Pancreas (tissue), 10 donors: ENCODE data around the gene CAPRIN2. TPM values are rescaled to one million over a fixed set of nuclear protein-coding genes. Genes with fewer than 3 reads are reported as not detected.

Experiments used
- ATAC-seq, 4 donors: fragments of 200-7000 bp; cut with Tn5 transposase; one replicate each; pipeline versions ENCODE4 v1.8.0 to v1.9.1; 2020; ENCODE audit warnings: mild to moderate bottlenecking in 4 of 4, moderate library complexity in 4 of 4
- DNase-seq, 6 donors: peaks; one replicate each; pipeline ENCODE4 v3.0.0-alpha.2; 2020
- FAIRE-seq: peaks from 2 replicates; lab custom pipeline; 2012; peaks lifted over from hg19 to GRCh38; lab: Jason Lieb, UNC
- H3K27ac ChIP-seq, 4 donors: fragments of 200-600 bp; sonication (generic); 1 replicate in 3 of 4; 2 replicates in 1 of 4; pipeline versions ENCODE4 v1.5.0 to v1.8.0; 2020
- H3K27me3 ChIP-seq, 4 donors: fragments of 200-600 bp; one replicate each; pipeline ENCODE4 v1.8.0; 2021
- H3K36me3 ChIP-seq, 3 donors: fragments of 200-600 bp; sonication (generic) in 1 of 3; one replicate each; pipeline versions ENCODE4 v1.5.0 to v1.8.0; 2020 to 2021
- H3K4me1 ChIP-seq, 3 donors: fragments of 200-600 bp; one replicate each; pipeline ENCODE4 v1.8.0; 2021
- H3K4me3 ChIP-seq, 4 donors: fragments of 200-600 bp; sonication (generic) in 2 of 4; one replicate each; pipeline versions ENCODE4 v1.5.0 to v1.8.0; 2020 to 2021
- H3K9me3 ChIP-seq, 4 donors: fragments of 200-600 bp; one replicate each; pipeline ENCODE4 v1.8.0; 2021
- WGBS, 2 donors: extraction: QIAGEN DNeasy Blood & Tissue Kit; methylation state at CpG; one replicate each; pipeline ENCODE4 v1.1.7; 2013; 5-methylcytosine and 5-hydroxymethylcytosine counted together
- intact Hi-C, 3 donors: fragments of 100-400 bp; cut with DNase I; formaldehyde crosslinking; loops; one replicate each; pipeline versions ENCODE4 v1.11.1 to v1.14.2; 2022
- polyA plus RNA-seq, 2 donors: library from polyadenylated mRNA; stranded (reverse); fragments of 200-250 nt; gene quantifications; one replicate each; pipeline ENCODE4 v1.2.3, GENCODE V29; 2013
- total RNA-seq, 6 donors: library from RNA; stranded (reverse); fragmentation: NEBNext Ultra II Directional in 4 of 6; extraction: Animal tissue kit (Norgen Biotek cat#: 25700) in 4 of 6; gene quantifications; one replicate each; pipeline versions ENCODE4 v1.2.1 to v1.2.4, GENCODE V29; 2021 to 2023
- TF ChIP-seq, protein P1 (sequence below), 4 donors: fragments of 200-600 bp; sonication (generic) in 3 of 4; IDR thresholded peaks; one replicate each; pipeline versions ENCODE4 v1.5.0 to v1.8.0; 2021; ENCODE audit warnings: antibody characterized with exemption in 4 of 4
- donor health status: healthy with polysubstance abuse.
- donor health status: DM: no; HTN: no; CAD: no; lungs with moderate emphysema.
- donor health status: DM: no; HTN: no; CAD: no.
- donor health status: control.
- donor health status: control.
- donor health status: Bipolar disorder and iron deficiency.
- donor health status: DM: yes; HTN: yes; CAD: no.
- donor health status: DM: no; HTN: no; CAD: no.
- donor health status: DM: no; HTN: no; CAD: no.
- donor health status: DM: yes; HTN: yes; CAD: no.

The CAPRIN2 gene
- total and polyA plus RNA-seq, 8 donors, result 5.7 to 25.6 (median 10.8) TPM

DNA sequence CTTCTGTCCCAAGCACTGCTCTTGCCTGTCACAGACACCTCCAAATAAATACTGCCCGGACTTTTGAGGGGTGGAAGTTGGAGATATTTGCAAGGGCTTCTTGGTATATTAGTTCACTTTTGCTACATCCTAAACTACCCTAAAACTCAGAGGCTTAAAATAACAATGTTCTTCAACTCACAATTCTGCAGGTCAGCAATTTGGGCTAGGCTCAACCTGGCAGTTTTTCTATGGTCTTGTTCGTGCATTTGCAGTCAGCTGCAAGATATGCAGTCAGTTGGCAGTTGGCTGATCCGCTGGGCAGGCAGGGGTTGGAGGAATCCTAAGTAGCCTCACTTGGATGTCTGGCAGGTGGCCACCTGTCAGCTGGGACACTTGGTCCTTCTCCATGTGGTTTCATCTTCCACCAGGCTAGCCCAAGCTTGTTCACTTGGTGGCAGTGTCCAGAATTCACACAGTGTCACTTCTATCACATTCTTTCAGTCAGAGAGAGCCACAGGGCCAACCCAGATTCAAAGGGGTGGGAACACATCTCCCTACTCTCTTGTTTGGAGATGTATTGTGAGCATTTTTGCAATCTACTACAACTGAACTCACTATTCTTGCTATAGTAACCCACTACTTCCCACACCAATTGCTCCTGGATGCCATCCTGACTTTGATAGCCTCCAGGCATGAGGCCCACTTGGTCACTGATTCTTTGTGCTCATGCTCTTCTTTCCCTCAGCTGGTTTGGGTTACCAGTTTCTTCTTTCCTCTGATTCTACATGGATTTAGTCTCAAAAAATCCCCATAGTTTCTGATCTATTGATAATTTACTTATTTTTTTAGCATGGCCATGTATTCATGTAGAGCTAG lies 27.8 kb upstream of the CAPRIN2 start:
- H3K36me3 ChIP-seq, result no peaks in the 10 kb centered on the region
- TF ChIP-seq, protein P1, sequence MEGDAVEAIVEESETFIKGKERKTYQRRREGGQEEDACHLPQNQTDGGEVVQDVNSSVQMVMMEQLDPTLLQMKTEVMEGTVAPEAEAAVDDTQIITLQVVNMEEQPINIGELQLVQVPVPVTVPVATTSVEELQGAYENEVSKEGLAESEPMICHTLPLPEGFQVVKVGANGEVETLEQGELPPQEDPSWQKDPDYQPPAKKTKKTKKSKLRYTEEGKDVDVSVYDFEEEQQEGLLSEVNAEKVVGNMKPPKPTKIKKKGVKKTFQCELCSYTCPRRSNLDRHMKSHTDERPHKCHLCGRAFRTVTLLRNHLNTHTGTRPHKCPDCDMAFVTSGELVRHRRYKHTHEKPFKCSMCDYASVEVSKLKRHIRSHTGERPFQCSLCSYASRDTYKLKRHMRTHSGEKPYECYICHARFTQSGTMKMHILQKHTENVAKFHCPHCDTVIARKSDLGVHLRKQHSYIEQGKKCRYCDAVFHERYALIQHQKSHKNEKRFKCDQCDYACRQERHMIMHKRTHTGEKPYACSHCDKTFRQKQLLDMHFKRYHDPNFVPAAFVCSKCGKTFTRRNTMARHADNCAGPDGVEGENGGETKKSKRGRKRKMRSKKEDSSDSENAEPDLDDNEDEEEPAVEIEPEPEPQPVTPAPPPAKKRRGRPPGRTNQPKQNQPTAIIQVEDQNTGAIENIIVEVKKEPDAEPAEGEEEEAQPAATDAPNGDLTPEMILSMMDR (IDR thresholded peaks at IDR 0.05), result no peak
- no peaks in the 10 kb centered on the region for H3K9me3 ChIP-seq
- no peak for DNase-seq
- intact Hi-C loops, result no loop called here
- no peak overlapping the region for H3K27ac ChIP-seq
- no peak for ATAC-seq
- no peaks in the 10 kb centered on the region for H3K27me3 ChIP-seq
- 71 to 75% methylated on average over 3 of the region's 3 CpGs for WGBS, 2 donors
- no peak overlapping the region for H3K4me3 ChIP-seq
- H3K4me1 ChIP-seq, result no peaks in the 10 kb centered on the region
- FAIRE-seq, result no peak

DNA sequence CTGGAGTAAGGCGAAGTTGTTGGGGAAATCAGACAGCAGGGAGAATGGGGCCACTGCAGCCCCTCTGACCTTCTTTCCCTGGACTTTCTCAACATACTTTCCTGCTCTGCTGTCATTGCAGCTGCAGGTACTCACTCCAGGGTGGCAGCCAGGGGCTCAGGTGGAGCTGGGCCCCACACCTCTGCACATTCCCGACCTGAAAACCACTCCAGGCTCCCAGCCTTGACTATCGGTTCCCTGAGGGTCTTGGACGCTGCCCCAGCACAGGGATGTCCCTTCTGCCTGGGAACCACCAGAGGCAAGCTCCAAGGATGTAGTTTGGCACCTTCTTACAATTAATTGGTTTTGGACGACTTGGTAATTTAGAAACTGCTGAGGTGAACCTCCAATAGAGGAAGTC lies 24.8 kb upstream of the CAPRIN2 start:
- intact Hi-C loops, result no loop called here
- Histone ChIP-seq H3K27ac (no peak overlapping the region), H3K36me3 (no peaks in the 10 kb centered on the region), H3K9me3 (no peaks in the 10 kb centered on the region), H3K4me1 (no peaks in the 10 kb centered on the region), H3K4me3 (no peak overlapping the region), H3K27me3 (no peaks in the 10 kb centered on the region)
- FAIRE-seq, result no peak
- WGBS, 2 donors, result 81 to 93% methylated on average over 5 of the region's 5 CpGs
- no peak for ATAC-seq
- TF ChIP-seq, protein P1 (IDR thresholded peaks at IDR 0.05), result no peak
- DNase-seq, result no peak

DNA sequence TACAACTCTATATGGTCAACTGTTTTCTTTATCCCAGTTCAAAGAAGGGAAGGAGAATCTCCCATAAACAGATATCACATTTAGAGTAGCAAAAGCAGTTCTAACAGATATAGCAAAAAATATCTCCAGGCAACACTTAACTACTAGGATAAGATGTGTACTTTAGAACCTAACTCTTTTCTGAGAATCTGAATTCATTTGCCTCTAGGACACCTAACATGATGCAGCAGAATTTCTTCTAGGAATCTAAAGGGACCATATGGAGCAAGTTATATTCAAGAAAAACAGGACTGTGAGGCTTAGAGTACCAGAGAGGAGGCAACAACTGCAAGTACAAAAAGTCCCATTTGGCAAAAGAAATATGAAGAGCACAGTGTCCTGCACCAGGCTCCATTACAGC lies 24.4 kb upstream of the CAPRIN2 start:
- DNase-seq, result no peak
- intact Hi-C loops, result no loop called here
- no peak for ATAC-seq
- TF ChIP-seq, protein P1 (IDR thresholded peaks at IDR 0.05), result no peak
- no peak for FAIRE-seq
- Histone ChIP-seq H3K36me3 (no peaks in the 10 kb centered on the region), H3K27ac (no peak overlapping the region), H3K27me3 (no peaks in the 10 kb centered on the region), H3K9me3 (no peaks in the 10 kb centered on the region), H3K4me3 (no peak overlapping the region), H3K4me1 (no peaks in the 10 kb centered on the region)

DNA sequence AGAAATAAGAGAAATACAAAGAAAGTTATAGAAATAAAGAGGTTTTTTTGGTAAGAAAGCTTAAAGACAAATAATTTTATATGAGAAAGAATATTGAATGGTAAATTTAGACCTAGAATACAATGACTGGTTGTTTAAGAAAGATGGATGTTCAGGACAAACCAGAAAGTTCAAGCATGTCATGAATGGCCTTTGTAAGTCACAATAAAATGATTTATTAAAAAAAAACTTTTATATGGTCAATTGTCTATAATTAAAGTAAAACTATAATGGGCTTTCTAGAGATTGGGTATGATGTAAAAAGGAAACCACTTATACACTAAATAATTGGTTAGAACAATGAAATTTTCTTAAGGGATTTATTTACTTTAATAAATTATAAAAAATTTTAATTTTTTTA lies 19.8 kb upstream of the CAPRIN2 start:
- DNase-seq (no peak), FAIRE-seq (no peak), ATAC-seq (no peak)
- Histone ChIP-seq H3K4me3 (no peak overlapping the region), H3K9me3 (no peaks in the 10 kb centered on the region), H3K27ac (no peak overlapping the region), H3K36me3 (no peaks in the 10 kb centered on the region), H3K27me3 (no peaks in the 10 kb centered on the region), H3K4me1 (no peaks in the 10 kb centered on the region)
- intact Hi-C loops, result no loop called here
- TF ChIP-seq, protein P1 (IDR thresholded peaks at IDR 0.05), result no peak

DNA sequence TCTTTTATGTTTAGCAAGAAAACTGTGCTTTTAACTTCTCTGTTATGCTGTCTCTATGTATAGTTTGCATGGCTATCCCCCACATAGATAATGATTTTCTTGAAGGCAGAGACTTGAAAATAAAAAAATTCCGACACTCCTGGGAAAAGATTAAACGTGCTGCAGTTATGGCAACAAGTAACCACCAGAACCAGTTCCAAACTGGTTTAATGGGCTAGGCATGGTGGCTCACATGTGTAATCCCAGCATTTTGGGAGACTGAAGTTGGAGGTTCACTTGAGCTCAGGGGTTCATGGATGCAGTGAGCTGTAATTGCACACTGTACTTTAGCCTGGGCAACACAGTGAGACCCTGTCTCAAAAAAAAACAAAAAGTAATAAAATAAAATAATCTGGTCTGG lies 15.1 kb upstream of the CAPRIN2 start:
- WGBS, 2 donors, result 50 to 52% methylated on average over 2 of the region's 2 CpGs
- H3K27me3 ChIP-seq, result no peaks in the 10 kb centered on the region
- no peak for ATAC-seq
- intact Hi-C loops, result no loop called here
- no peak for FAIRE-seq
- no peak overlapping the region for H3K4me3 ChIP-seq
- no peak overlapping the region for H3K27ac ChIP-seq
- no peaks in the 10 kb centered on the region for H3K36me3 ChIP-seq
- TF ChIP-seq, protein P1 (IDR thresholded peaks at IDR 0.05), result no peak
- no peak for DNase-seq
- no peaks in the 10 kb centered on the region for H3K9me3 ChIP-seq
- no peaks in the 10 kb centered on the region for H3K4me1 ChIP-seq
